Activated CD8-positive, alpha-beta memory T cell treated with anti-CD3 and anti-CD28 coated beads, Interleukin-2, amount 10 ng/mL, durations not matched to agents 7 days and 5 days (primary cell): ENCODE measurements around the gene NOTUM. TPM values are rescaled to one million over a fixed set of nuclear protein-coding genes. Genes with fewer than 3 reads are reported as not detected.
A peak's percentile ranks its signal among the peaks of the same experiment; 100 is the strongest.

Experiments
- ATAC-seq: fragments of 150-1000 bp; cut with Tn5 transposase; one replicate; pipeline ENCODE4 v1.10.0; 2021; ENCODE audit warnings: moderate library complexity
- CTCF ChIA-PET: fragments of 350-600 bp; sonication (Branson Sonifier 250); formaldehyde crosslinking; loops from one replicate; lab custom pipeline; 2021; ENCODE audit warnings: antibody characterized with exemption; lab: Charles Lee
- DNase-seq: peaks from one replicate; pipeline ENCODE4 v3.0.0-alpha.2; 2020
- H3K27ac Mint-ChIP-seq: one replicate; pipeline ENCODE4 v1.8.0; 2021; ENCODE audit warnings: mild to moderate bottlenecking, mixed read lengths
- H3K27me3 Mint-ChIP-seq: one replicate; pipeline ENCODE4 v1.8.0; 2021; ENCODE audit warnings: mixed read lengths
- H3K36me3 Mint-ChIP-seq: one replicate; pipeline ENCODE4 v1.8.0; 2021; ENCODE audit warnings: mild to moderate bottlenecking, mixed read lengths
- H3K4me1 Mint-ChIP-seq: one replicate; pipeline ENCODE4 v1.8.0; 2021; ENCODE audit warnings: mixed read lengths
- H3K4me3 Mint-ChIP-seq: one replicate; pipeline ENCODE4 v1.8.0; 2021; ENCODE audit warnings: mild to moderate bottlenecking, moderate library complexity, mixed read lengths
- H3K9me3 Mint-ChIP-seq: one replicate; pipeline ENCODE4 v1.8.0; 2022; ENCODE audit warnings: low read depth, mixed read lengths
- total RNA-seq, 2 experiments: library from RNA; stranded (reverse); gene quantifications; one replicate each; pipeline ENCODE4 v1.2.3, GENCODE V29; 2021

The NOTUM gene
- total RNA-seq, 2 experiments from 2014 or later = 0.21 TPM; not detected in 1

DNA sequence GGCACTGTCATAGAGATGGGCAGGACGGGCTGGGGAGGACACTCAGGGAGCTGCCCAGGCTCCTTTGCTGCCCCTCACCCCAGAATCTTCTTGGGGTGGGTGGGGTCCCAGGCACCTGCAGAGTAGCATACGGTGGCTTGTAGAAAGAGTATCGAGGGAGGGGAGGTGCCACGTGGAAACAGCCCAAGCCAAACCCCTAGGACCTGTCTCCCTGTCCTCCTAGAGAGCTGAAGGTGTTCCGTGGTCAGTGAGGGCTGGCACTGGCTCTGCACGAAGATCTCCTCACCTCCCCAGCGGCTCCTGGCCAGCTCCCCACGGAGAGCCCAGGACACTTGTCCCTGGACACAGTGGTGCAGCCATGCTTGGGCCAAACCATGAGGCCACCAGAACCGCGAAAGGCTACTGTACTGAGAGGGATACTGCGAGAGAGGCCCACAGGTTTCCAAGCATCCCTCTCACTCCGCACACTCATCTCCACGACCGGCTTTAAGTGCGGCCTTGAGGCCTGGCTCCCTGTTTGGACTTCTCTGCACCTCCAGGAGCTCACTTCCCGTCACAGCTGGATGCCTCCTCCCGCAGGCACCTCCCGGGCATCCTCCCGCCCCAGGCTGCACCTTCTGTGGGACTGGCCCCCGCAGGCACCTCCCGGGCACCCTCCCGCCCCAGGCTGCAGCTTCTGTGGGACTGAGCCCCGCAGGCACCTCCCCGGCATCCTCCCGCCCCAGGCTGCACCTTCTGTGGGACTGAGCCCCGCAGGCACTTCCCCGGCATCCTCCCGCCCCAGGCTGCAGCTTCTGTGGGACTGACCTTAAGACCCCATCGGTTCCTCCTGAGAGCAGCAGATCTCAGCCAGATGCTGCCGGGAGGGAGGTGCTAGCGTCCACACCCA is 31.5 kb downstream of the NOTUM start:
- DNase-seq (no peak), ATAC-seq (no peak)
- no peak overlapping the region for H3K27ac Mint-ChIP-seq
- peaks cover 30% of the 10 kb centered on the region for H3K4me1 Mint-ChIP-seq
- H3K9me3 Mint-ChIP-seq = no peaks in the 10 kb centered on the region
- CTCF ChIA-PET = interaction anchor here (1.8 to 2.3 kb wide), 3 partner anchors 30 to 101 kb away, joined by 6 to 14 read pairs (median 10); partner anchors contain the start of gene ANAPC11
- H3K4me3 Mint-ChIP-seq = peak overlapping the region; percentile 24
- H3K36me3 Mint-ChIP-seq = no peaks in the 10 kb centered on the region
- peaks cover 2% of the 10 kb centered on the region for H3K27me3 Mint-ChIP-seq

DNA sequence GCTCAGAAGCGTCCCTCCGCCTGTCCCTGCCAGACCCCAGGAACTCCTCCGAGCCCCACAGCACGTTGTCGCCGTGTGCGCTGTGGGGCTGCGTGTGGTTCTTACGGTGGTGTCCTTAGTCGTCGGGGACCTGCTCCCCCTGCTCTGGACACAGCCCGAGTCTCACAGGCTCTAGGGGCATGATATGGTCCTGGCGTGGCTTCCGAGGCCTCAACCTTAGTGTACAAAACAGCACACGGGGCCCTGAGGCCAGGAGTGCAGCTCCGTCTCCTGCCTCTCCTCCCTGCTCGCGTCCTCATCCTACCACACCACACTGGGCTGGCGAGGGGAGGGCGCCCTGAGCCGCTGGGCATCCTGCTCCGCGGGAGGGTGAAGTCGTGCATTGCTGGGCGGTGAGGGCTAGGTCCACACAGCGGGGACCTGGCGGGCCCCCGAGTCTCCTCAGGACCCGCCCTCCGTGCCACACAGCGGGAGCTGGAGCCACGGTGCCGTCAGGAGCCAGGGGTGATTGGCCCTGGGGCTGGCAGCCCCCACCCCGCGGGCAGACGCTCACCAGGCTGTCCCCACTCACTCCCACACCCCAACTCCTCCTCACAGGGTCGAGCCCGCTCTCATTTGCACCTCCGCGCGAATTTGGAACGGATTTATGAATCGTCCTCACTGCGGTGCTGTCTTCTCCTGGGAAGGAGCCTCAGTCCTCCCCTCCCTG is 32.3 kb downstream of the NOTUM start:
- DNase-seq (no peak), ATAC-seq (no peak)
- H3K36me3 Mint-ChIP-seq = no peaks in the 10 kb centered on the region
- peaks cover 32% of the 10 kb centered on the region for H3K4me1 Mint-ChIP-seq
- H3K27ac Mint-ChIP-seq = no peak overlapping the region
- peak overlapping the region; percentile 57 for H3K4me3 Mint-ChIP-seq
- peaks cover 2% of the 10 kb centered on the region for H3K27me3 Mint-ChIP-seq
- CTCF ChIA-PET = interaction anchor here (1.0 to 3.6 kb wide), 7 partner anchors 8 to 197 kb away, joined by 3 to 26 read pairs (median 7); partner anchors contain the start of genes ANAPC11, CENPX, LRRC45 and PYCR1
- no peaks in the 10 kb centered on the region for H3K9me3 Mint-ChIP-seq

DNA sequence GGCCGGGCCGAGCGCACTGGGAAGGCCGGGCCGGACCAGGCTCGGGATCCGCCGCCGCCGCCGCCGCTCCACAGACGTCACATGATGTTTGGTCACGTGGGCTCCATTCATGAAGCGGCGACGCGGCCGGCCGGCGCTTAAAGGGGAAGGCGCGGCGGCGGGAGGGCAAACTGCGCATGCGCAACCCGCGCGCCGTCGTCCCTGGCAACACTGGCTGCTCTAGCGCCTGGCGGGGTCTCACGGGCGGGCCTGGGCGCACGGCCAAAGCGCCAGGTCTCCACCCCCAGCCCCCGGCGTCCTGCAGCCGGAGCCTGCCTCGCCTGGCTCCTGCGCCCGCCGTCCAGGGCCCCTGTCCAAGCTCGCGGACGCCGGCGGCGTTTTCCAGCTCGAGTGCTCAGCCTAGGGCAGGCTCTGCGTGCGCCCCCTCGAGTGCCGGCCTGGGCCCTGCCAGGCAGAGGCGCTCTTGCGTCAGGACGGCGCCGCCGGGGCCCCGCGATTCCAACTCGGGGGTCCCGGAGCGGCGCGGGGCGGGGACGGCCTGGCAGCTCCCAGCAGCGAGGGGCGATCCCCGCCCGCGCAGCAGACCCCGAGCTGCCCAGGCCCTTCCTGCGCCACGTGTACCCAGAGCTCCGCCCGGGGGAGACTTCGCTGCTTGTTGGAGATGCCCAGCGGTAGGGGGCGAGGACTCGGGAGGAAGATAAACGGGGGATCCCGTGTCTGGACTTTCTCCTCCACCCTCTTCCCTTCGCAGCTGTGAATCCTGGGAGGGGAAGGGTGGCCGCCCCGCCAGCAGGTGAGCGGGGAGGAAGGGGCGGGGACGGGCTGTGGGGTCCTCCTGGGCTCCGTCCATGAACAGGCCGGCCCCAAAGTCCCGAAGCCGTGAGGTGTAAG is 33.1 kb downstream of the NOTUM start, which contains the start of gene MAFG:
TSS of gene MAFG (minus strand) at position 83 of the 891 bp plus-strand sequence. CDS start 4,550 bp downstream, outside the sequence.
- Mint-ChIP-seq H3K4me3 (peak within 1 kb of the TSS; percentile 79), H3K4me1 (peaks cover 28% of the 10 kb centered on the region), H3K27me3 (peaks cover 2% of the 10 kb centered on the region), H3K36me3 (no peaks in the 10 kb centered on the region), H3K27ac (peak within 1 kb of the TSS; percentile 85), H3K9me3 (no peaks in the 10 kb centered on the region)
- ATAC-seq = peak; percentile 76
- peak; percentile 93 for DNase-seq
- CTCF ChIA-PET = interaction anchor here (0.7 to 3.6 kb wide), 13 partner anchors 9 to 197 kb away, joined by 3 to 26 read pairs (median 6); partner anchors contain the start of genes ANAPC11, CENPX, DCXR and LRRC45

DNA sequence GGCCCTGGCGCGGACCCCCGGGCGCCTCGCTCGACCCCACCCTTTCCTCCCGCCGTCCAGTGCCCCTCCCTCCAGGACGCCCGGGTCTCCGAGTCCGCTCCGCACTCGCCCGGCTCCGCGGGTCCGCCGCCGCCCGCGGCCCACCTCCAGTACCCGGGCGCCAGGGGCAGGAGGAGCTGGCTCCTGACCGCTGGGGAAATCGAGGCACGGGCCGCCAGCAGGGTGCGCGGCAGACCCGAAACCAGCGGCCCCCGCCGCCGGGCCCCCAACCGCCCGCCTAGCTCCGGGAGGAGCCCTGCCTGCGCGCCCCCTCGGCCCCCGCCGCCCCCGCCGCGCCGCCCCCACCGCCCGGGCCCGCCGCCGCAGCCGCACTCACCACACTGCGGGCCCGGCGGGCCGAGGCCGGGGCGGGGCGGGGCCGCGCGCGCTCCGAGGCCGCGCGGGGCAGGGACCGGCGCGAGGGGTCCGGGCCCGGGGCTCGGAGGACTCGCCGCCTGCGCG is 33.8 kb downstream of the NOTUM start:
- H3K4me1 Mint-ChIP-seq = peaks cover 26% of the 10 kb centered on the region
- peak; percentile 14 for ATAC-seq
- peak overlapping the region; percentile 79 for H3K4me3 Mint-ChIP-seq
- no peaks in the 10 kb centered on the region for H3K9me3 Mint-ChIP-seq
- no peak overlapping the region for H3K27ac Mint-ChIP-seq
- H3K36me3 Mint-ChIP-seq = peaks cover 1% of the 10 kb centered on the region
- CTCF ChIA-PET = interaction anchor here (0.7 to 3.6 kb wide), 12 partner anchors 10 to 196 kb away, joined by 3 to 26 read pairs (median 6); partner anchors contain the start of genes ANAPC11, CENPX, DCXR and LRRC45
- no peak for DNase-seq
- peaks cover 2% of the 10 kb centered on the region for H3K27me3 Mint-ChIP-seq

DNA sequence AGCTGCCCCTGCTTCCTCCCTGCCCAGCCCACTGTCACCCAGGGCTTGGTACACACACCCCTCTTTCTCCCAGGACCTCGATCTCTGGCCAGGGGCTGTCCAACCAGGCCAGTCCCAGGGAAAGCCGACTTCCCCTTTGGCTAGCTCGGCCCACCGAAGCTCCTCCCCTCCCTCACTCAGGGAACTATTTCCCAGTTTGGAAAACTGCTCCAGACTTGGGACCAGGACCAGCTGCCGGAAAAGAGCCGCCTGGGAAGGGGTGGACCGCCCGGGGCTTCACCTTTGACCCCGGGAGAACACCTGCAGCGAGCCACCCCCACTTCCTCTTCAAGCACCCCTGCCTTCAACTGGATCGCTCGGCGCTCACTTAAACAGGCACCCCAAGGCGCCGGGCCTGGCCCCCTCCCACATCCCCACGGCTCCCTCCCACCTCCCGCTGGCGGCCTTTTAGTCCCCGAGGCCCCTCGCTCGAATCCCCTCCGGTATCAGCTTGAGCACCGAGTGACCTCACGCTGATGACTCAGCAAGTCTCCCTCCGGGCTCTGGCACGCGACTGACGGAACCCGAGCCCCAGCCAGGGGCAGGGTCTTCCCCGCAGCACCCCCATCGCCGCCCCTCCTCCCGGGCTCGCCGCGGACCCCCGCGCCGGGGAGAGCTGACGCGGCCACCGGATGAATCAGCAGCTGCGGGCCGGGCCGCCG is 34.4 kb downstream of the NOTUM start:
- peaks cover 25% of the 10 kb centered on the region for H3K4me1 Mint-ChIP-seq
- DNase-seq (peak; percentile 75), ATAC-seq (peak; percentile 20)
- H3K27ac Mint-ChIP-seq = peak overlapping the region; percentile 85
- H3K27me3 Mint-ChIP-seq = peaks cover 2% of the 10 kb centered on the region
- H3K9me3 Mint-ChIP-seq = no peaks in the 10 kb centered on the region
- peaks cover 2% of the 10 kb centered on the region for H3K36me3 Mint-ChIP-seq
- H3K4me3 Mint-ChIP-seq = peak overlapping the region; percentile 79
- CTCF ChIA-PET = interaction anchor here (0.6 to 3.6 kb wide), 10 partner anchors 10 to 147 kb away, joined by 3 to 26 read pairs (median 6); partner anchors contain the start of genes ANAPC11 and PYCR1

DNA sequence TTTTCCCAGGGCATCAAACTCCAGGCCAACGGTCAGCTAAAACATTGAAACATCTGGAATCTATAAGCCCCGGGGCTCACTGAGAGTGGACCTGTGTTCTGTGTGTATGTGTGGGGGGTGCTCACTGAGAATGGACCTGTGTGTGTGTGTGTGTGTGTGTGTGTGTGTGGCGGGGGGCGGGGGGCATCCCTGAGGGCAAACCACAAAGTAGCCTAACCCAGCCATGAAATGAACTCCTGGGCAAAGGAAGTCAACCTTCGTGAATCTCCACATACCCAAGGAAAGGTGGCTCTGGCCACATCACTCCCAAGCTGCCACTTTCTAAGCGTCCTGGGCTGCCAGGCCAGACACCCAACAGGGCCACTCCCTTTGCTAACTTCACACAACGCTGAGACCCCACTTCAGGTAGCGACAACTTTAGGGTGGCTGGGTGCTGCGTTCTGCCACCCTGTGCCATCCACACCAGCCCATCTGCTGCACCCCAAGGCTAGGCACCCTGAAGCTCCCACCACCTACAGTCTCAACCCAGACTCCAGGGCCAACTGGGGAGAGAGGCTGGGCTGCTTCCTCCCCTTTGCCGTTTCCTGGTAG is 35.0 kb downstream of the NOTUM start:
- no peaks in the 10 kb centered on the region for H3K9me3 Mint-ChIP-seq
- peaks cover 25% of the 10 kb centered on the region for H3K4me1 Mint-ChIP-seq
- peaks cover 2% of the 10 kb centered on the region for H3K36me3 Mint-ChIP-seq
- ATAC-seq (peak; percentile 13), DNase-seq (no peak)
- peak overlapping the region; percentile 79 for H3K4me3 Mint-ChIP-seq
- H3K27ac Mint-ChIP-seq = peak overlapping the region; percentile 85
- CTCF ChIA-PET = interaction anchor here (0.6 to 3.6 kb wide), 7 partner anchors 10 to 147 kb away, joined by 3 to 26 read pairs (median 5); no protein-coding TSS in a partner anchor
- H3K27me3 Mint-ChIP-seq = peaks cover 2% of the 10 kb centered on the region

DNA sequence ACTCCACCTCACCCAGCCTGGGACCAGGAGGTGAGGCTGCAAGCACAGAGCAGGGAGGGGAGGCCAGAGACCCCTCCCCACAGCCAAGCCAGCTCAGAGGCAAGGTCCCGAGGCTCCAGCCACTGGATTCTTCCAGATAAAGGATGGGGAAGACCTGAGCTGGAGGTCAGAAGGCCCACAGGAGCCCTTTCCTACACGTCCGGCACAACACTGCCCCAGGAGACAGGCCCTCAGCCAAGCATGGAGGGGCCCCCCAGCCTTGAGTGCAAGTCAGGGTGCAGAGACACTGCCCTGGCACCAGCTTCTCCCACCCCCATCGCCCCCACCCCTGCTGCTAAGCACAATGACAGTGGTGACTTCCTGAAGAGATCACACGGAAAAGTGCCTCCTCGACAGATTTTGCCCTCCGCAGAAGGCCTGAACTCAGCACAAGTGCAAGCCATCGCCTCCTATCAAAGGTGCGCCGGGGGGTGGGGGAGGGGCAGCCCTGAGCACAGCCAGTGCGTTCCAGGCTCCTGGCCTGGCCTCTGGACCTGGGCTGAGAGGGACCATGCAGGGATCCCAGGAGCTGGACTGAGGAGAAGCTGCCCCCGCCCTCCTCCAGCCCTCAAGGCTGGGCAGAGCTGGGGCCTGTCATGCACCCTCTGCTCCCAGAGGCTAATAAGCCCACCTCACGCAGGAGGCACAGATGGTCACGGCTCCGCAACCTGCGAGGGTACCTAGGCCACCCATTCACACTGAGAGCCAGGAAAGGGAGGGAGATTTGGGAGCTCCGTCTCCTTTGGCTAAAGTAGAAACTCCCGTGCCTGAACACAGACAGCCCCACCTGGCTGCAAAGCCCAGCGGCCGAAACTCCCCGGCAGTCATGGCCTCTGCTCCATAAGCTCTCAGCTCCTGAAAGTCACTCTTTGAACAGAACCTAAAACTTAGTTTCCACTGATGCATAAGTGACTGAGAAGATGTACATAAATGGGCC is 36.1 kb downstream of the NOTUM start:
- Mint-ChIP-seq H3K4me1 (peaks cover 25% of the 10 kb centered on the region), H3K27me3 (peaks cover 2% of the 10 kb centered on the region), H3K4me3 (peak overlapping the region; percentile 11), H3K9me3 (no peaks in the 10 kb centered on the region), H3K36me3 (peaks cover 2% of the 10 kb centered on the region), H3K27ac (peak overlapping the region; percentile 17)
- ATAC-seq (no peak), DNase-seq (no peak)
- CTCF ChIA-PET = interaction anchor here (1.3 to 3.6 kb wide), 3 partner anchors 9 to 95 kb away, joined by 4 to 26 read pairs (median 5); no protein-coding TSS in a partner anchor

DNA sequence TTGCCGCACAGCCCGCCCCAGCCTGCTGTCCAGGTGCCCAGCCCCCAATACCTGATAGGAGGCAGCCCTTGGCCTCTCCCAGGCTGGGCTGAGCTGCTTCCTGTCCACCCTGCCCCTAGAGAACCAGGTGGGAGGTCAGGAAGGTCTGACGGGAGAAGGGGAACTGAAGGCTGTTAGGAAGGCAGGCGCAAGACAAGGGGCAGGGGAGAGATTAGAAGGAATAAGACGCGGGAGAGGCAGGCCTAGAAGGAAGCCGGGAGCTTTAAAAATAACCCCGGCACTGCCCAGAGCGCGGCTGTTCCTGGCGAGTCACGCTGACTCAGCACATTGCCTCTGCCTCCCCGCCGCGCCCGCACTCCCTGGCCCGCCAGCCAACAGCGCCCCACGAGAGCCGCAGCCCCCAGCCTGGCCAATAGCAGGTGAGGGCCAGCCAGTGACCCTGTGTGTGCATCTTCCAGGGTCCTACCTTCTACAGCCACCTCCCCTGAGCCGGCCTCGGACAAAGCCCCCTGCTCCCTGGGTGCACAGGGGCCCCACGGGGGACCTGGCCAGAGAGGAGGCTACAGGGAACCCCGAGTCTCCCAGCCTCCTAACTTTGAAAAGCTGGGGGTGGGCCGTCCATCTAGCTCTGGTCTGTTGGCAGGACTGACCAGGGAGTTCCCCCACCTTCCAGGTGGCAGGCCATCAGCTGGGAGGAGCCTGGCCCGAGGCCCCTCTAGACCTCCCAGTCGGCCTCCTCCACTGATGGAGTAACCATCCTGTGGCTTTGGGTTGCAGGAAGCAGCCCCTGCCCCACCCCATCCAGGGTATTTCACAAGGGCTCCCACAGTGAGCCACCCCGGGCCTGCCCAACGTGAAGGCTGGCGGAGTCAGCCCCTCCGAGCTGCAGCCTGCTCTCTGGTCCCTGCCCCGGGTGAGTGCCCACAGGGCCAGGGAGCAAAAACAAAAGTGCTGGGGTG is 37.4 kb downstream of the NOTUM start:
- Mint-ChIP-seq H3K36me3 (peaks cover 2% of the 10 kb centered on the region), H3K4me3 (no peak overlapping the region), H3K27ac (peak overlapping the region; percentile 54), H3K9me3 (no peaks in the 10 kb centered on the region), H3K4me1 (peaks cover 24% of the 10 kb centered on the region), H3K27me3 (no peaks in the 10 kb centered on the region)
- DNase-seq (no peak), ATAC-seq (no peak)
- CTCF ChIA-PET = interaction anchor here (0.7 to 1.3 kb wide), 2 partner anchors 36 to 40 kb away, joined by 3 to 4 read pairs; no protein-coding TSS in a partner anchor

DNA sequence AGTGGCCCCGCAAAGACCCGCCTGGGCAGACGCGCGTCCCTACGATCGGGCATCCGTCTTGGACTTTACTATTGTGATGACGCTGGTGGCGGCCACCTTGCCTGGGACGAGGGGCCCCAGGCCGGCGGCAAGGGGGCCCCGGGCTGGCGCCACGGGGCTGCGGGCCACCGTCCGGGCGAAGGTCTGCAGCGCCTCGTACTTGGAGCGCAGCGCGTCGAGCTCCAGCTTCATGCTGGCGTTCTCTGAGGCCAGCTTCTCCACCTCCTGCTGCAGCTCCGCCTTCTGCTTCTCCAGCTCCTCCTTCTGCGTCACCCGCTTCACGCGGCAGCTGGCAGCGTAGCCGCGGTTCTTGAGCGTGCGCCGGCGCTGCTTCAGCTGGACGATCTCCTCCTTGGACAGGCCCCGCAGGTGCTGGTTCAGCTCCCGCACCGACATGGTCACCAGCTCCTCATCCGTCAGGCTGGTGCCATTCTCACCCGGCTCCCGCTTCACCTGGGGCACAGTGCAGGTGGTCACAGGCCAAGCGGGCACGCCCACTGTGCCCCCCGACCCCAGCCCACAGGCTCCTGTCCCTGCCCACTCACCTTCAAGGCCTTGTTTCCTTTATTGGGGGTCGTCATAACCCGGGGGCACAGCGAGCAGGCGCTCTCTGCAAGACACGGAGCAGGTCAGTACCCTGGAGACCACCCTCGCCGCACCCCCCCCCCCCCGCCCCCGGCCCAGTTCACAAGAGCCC is 38.3 kb downstream of the NOTUM start:
- Mint-ChIP-seq H3K27ac (no peak overlapping the region), H3K4me3 (no peak overlapping the region), H3K36me3 (peaks cover 4% of the 10 kb centered on the region), H3K27me3 (no peaks in the 10 kb centered on the region), H3K4me1 (peaks cover 27% of the 10 kb centered on the region), H3K9me3 (no peaks in the 10 kb centered on the region)
- no peak for ATAC-seq
- no peak for DNase-seq
- CTCF ChIA-PET = no interaction called here
